WI38 (cell line): Measurements from ENCODE around the gene SMNDC1.
A peak's percentile ranks its signal among the peaks of the same experiment; 100 is the strongest.
"Not testable (repeated sequence)": the region's sequence is repeated elsewhere in the genome, so short reads cannot be mapped to it uniquely, and the experiment has no call there.

Experiments used
- H3K4me3 ChIP-seq: 2 replicates; pipeline ENCODE4 v1.5.1; 2011; ENCODE audit warnings: low read depth, mild to moderate bottlenecking, control low read depth, low read length
- TF ChIP-seq, protein P1 (sequence below): IDR thresholded peaks from 2 replicates; pipeline ENCODE4 v1.5.1; 2012; ENCODE audit warnings: low read depth, mild to moderate bottlenecking, control low read depth, low read length

Gene SMNDC1

DNA sequence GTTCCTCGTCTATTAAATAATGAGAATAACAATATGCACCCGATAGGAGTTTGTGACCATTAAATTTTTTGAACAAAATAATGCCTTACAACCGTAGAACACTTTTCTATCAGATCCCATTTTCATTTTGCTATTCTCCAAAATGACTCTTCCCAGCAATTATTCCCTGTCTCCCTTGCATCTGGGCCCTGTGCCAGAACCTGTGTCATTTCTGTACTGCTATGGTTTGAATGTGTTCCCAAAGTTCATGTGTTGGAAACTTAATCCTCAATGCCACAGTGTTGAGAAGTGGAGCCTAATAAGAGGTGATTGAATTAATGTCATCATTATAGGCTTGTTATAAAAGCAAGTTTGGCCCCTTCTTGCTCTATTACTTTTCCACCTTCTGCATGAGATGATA lies 33.2 kb upstream of the SMNDC1 start:
- no peak overlapping the region for H3K4me3 ChIP-seq
- TF ChIP-seq, protein P1, sequence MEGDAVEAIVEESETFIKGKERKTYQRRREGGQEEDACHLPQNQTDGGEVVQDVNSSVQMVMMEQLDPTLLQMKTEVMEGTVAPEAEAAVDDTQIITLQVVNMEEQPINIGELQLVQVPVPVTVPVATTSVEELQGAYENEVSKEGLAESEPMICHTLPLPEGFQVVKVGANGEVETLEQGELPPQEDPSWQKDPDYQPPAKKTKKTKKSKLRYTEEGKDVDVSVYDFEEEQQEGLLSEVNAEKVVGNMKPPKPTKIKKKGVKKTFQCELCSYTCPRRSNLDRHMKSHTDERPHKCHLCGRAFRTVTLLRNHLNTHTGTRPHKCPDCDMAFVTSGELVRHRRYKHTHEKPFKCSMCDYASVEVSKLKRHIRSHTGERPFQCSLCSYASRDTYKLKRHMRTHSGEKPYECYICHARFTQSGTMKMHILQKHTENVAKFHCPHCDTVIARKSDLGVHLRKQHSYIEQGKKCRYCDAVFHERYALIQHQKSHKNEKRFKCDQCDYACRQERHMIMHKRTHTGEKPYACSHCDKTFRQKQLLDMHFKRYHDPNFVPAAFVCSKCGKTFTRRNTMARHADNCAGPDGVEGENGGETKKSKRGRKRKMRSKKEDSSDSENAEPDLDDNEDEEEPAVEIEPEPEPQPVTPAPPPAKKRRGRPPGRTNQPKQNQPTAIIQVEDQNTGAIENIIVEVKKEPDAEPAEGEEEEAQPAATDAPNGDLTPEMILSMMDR, result no peak

DNA sequence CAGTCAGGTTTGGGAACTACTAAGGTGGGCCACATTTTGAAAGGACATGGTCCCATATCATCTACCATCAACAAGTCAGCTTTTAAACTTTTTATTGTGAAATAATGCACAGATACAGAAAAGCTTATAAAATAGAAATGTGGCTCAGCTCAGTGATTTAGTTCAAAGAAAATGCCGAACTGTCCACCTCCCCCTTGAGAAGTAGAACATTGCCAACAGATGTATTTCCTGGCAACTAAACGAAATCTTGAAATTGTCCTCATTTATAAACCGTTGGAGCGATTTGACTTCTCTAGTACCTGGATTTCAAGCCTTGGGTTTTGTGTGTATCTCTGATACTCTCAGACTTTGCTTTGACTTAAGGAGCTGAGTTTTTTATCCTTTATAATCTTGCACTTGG lies 32.7 kb upstream of the SMNDC1 start:
- TF ChIP-seq, protein P1, result no peak
- H3K4me3 ChIP-seq, result no peak overlapping the region

DNA sequence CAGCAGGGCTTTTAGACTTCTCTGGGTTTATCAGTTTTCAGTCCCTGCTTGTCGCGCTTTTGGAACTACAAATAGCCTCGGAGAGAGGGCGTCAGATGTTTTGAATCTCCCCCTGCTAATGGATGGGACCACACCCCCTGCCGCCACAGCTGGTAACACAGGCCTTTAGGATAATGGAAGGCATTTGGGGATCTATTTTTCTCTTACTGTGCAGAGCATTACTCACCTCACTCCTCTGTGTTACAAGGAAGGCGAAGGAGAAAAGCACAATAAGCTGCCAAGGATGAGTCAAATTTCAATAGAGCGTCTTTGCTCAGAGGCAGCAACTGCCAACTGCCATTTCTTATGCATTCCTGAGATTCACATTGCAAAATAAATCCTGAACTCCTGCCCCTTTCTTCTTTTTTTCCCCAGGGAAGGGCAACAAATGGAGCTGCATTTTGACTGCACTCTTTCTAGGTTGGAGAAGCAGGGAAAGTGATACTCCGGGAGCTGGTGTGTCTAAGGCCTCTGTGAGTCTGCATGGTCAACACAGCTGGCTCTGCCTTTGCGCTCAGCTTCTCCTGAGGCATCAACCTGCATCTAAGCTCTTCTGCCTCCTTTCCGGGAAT lies 31.5 kb upstream of the SMNDC1 start:
- peak overlapping the region; percentile 3; the same call in 1 of the 2 replicates for H3K4me3 ChIP-seq
- TF ChIP-seq, protein P1, result peak; percentile 19; the same call in 1 of the 2 replicates

DNA sequence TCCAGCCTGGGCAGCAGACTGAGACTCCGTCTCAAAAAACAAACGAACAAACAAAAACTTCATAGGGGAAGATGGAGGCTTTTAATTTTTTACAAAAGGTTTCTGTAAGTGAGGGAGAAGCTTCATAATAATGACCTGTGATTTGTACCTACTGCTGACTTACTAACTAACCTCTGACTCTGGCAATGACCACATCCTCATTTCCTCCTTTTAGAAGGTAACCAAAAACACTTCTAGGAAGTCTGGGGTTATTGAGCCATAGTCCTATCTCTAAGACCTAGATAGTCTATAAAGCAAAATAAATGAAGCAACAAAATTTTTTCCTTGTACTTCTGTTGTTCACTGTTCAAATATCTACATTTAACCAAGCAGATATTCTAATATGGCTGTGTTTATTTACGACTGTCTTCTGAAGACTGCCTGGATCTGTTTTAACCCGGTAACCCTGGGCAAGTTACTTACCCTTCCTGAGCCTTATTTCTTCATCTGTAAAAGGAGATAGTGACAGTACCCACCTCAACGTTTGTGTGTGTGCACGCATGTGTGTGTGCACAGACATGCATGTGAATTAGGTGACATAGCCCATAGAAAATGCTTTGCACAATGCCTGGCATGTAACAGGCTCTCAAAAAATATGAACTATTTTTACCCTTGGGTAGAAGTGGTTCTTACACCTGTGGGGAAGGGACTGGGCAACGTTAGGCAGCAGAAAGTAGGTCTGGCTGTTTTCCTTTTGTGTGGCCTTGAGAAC lies 30.8 kb upstream of the SMNDC1 start:
- TF ChIP-seq, protein P1, result no peak
- H3K4me3 ChIP-seq, result peak overlapping the region; percentile 3; the same call in 1 of the 2 replicates

DNA sequence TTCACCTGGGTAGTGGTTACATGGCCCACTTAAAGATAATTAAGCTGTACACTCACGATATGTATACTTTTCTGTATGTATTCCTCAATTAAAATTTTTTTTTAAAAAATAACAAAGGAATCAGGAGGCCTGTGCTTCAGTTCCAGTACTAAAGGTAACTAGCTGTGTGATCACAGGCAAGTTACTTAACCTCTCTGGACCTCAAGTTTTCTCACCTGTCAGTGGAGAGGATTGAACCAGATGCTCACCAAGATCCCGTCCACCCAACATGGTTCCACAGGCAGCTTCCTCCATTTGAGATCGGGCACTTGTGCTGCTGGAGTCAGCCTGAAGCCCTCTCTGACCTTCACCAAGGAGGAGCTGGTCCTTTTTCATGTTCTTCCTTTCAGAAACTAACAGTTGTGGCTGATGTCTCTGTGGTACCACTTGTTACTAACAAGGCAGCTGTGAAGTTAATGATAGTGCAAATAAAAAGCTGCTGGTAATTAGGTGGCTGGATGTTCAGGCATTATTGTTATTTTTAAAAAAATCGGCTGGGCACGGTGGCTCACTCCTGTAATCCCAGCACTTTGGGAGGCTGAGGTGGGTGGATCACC lies 29.4 kb upstream of the SMNDC1 start:
- TF ChIP-seq, protein P1, result no peak
- no peak overlapping the region for H3K4me3 ChIP-seq

DNA sequence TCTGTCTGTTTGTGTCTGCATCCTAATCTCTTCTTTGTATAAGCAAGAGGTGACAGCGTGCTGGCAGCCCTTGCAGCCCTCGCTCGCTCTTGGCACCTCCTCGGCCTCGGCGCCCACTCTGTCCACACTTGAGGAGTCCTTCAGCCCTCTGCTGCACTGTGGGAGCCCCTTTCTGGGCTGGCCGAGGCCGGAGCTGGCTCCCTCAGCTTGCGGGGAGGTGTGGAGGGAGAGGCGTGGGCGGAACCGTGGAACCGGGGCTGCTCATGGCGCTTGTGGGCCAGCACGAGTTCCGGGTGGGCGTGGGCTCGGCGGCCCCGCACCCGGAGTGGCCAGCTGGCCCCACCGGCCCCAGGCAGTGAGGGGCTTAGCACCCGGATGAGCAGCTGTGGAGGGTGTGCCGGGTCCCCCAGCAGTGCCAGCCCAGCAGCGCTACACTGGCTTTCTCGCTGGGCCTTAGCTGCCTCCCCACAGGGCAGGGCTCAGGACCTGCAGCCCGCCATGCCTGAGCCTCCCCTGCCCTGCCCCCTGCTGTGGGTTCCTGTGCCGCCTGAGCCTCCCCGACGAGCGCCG lies 26.6 kb upstream of the SMNDC1 start:
- H3K4me3 ChIP-seq, result not testable (repeated sequence)

DNA sequence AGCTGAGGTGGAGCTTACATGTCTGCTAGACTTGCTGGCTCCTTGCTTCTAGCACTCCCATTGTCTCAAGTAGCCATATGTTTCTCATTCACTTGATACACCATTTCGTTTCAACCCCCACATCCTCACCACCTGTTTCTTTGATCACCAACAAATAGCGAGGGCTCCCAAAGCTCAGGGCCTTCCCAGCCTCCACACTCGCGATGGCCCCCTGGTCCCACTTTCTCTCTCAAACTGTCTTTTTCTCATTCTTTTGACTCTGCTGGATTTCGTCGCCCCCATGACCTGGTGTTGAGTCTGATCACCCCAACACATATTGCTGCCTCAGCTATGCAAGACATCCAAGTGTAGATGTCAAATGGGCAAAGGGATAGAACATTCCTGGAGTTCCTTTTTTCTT lies 26.0 kb upstream of the SMNDC1 start:
- H3K4me3 ChIP-seq, result no peak overlapping the region
- TF ChIP-seq, protein P1, result no peak
